Esophagus muscularis mucosa (tissue), 4 donors: ENCODE measurements around the gene NCBP1. TPM values are rescaled to one million over a fixed set of nuclear protein-coding genes. Genes with fewer than 3 reads are reported as not detected.

ENCODE experiments used
- DNase-seq: peaks from one replicate; pipeline ENCODE4 v3.0.0-alpha.2; 2017; ENCODE audit errors: extremely low spot score
- H3K27ac ChIP-seq, 4 donors: fragments of 200-600 bp; sonication (generic); replicated peaks in 1 of 4; 1 replicate in 3 of 4; 2 replicates in 1 of 4; pipeline ENCODE4 v1.5.1; 2016 to 2019; ENCODE audit warnings: mild to moderate bottlenecking in 1 of 4
- H3K27me3 ChIP-seq, 4 donors: fragments of 200-600 bp; sonication (generic); one replicate each; pipeline versions ENCODE4 v1.5.1 to v1.6.0; 2016 to 2019
- H3K36me3 ChIP-seq, 4 donors: fragments of 200-600 bp; sonication (generic); one replicate each; pipeline ENCODE4 v1.5.1; 2016 to 2019
- H3K4me1 ChIP-seq, 4 donors: fragments of 200-600 bp; sonication (generic); one replicate each; pipeline ENCODE4 v1.5.1; 2016 to 2019
- H3K4me3 ChIP-seq, 4 donors: fragments of 200-600 bp; sonication (generic); 1 replicate in 2 of 4; 2 replicates in 2 of 4; pipeline ENCODE4 v1.5.1; 2016 to 2019; ENCODE audit warnings: mild to moderate bottlenecking in 4 of 4, moderate library complexity in 1 of 4
- H3K9me3 ChIP-seq, 4 donors: fragments of 200-600 bp; sonication (generic); 1 replicate in 3 of 4; 2 replicates in 1 of 4; pipeline ENCODE4 v1.5.1; 2016 to 2019
- CTCF ChIP-seq, 3 experiments: fragments of 200-600 bp in 2 of 3; fragments of 450-650 bp in 1 of 3; sonication (generic) in 2 of 3; IDR thresholded peaks; one replicate each; pipeline ENCODE4 v1.5.1; 2017 to 2019; ENCODE audit warnings: antibody characterized with exemption in 3 of 3, mild to moderate bottlenecking in 2 of 3, moderate library complexity in 1 of 3
- EP300 ChIP-seq: sonication (generic); formaldehyde crosslinking; IDR thresholded peaks from one replicate; pipeline ENCODE4 v1.6.1; 2017; ENCODE audit warnings: antibody characterized with exemption
- POLR2A ChIP-seq: fragments of 450-650 bp; IDR thresholded peaks from one replicate; pipeline ENCODE4 v1.6.1; 2017; ENCODE audit warnings: antibody characterized with exemption, moderate library complexity, mild to moderate bottlenecking, low read depth
- POLR2AphosphoS5 ChIP-seq, 2 donors: sonication (generic); formaldehyde crosslinking; IDR thresholded peaks; one replicate each; pipeline ENCODE4 v1.6.1; 2017; ENCODE audit warnings: antibody characterized with exemption in 2 of 2
- WGBS: methylation state at CpG from one replicate; pipeline ENCODE4 v1.1.5; 2018; 5-methylcytosine and 5-hydroxymethylcytosine counted together
- intact Hi-C: fragments of 100-400 bp; cut with DNase I; formaldehyde crosslinking; loops from one replicate; pipeline ENCODE4 v1.15.1; 2023
- total RNA-seq, 4 donors: library from RNA; depleted of rRNA; stranded (reverse); fragments of >200 nt; gene quantifications; one replicate each; pipeline versions ENCODE4 v1.1.0 to v1.2.1, GENCODE V29; 2016

Gene NCBP1
- total RNA-seq, 4 donors from 2014 or later, result 12.0 to 14.8 (median 14.6) TPM

DNA sequence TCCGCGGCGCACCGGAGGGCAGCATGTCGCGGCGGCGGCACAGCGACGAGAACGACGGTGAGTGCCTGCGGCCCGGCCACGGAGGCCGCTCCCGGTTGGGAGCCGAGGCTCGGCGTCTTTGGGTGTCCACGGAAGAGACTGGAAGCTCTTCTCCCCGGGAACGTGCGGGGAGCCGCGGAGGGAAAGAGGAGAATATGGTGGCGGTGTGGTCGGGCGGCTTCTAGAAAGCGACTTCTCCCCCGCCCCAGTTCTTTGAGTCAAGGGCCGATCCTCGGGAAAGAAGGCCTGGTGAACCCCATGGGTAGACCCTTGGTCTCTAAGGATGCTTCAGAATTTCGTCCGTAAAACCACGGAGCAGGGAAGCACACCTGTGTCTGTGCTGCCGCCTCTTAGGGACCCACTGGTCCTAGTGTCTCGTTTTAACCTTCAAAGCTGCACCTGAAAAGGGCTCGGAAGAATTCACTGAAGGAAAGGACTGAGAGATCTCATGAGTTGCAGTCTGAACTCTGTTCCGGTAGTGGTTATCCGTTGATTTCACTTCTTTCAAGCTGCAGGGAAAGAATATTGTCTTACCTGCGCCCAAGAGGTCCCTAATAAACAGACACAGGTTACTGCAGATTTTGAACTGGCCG, 354 bp downstream of the NCBP1 start:
- Histone ChIP-seq H3K4me3 (peak overlapping the region; percentile 72 to 95 (median 88)), H3K4me1 (peaks cover 42 to 72% (median 65%) of the 10 kb centered on the region in 4 donors), H3K36me3 (no peaks in the 10 kb centered on the region), H3K9me3 (no peaks in the 10 kb centered on the region), H3K27me3 (no peaks in the 10 kb centered on the region), H3K27ac (peak overlapping the region; percentile 92 to 98 (median 96))
- TF ChIP-seq POLR2AphosphoS5 (IDR thresholded peaks at IDR 0.05) (no peak), POLR2A (peak; percentile 28)
- under 1% methylated on average over 41 of the region's 43 CpGs for WGBS
- intact Hi-C loops, result no loop called here
- DNase-seq, result no peak

DNA sequence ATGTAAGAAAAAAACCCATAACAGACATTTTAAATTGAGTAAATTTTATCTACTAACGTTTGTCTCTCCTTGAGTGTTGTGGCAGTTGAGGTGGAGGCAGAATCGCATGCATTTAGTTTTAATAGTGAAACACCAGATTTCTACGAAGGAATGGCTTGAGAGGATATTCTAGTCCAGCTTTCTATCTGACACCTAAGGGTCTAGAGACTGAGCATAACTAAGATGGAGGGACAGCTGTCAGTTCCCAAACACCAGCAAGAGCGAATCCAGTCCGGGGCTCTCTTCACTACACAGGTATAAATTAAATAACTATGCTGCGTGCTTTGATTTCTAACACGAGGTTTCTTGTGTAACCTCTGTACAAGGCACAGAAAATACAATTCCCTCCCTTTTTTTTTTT, 1.4 kb downstream of the NCBP1 start:
- TF ChIP-seq EP300, result no peak
- no peak for TF ChIP-seq POLR2A
- no peak for TF ChIP-seq POLR2AphosphoS5 (IDR thresholded peaks at IDR 0.05)
- no peak for TF ChIP-seq CTCF (IDR thresholded peaks at IDR 0.05)
- Histone ChIP-seq H3K4me1 (peaks cover 47 to 68% (median 62%) of the 10 kb centered on the region in 4 donors), H3K4me3 (peak overlapping the region in 2 of 4 donors; percentile 72 to 86), H3K9me3 (no peaks in the 10 kb centered on the region), H3K27me3 (no peaks in the 10 kb centered on the region), H3K36me3 (no peaks in the 10 kb centered on the region), H3K27ac (peak overlapping the region; percentile 92 to 98 (median 96))
- WGBS, result 77% methylated on average over 7 of the region's 7 CpGs
- intact Hi-C loops, result no loop called here
- DNase-seq, result no peak

- no peak overlapping the region for H3K27ac ChIP-seq
- H3K9me3 ChIP-seq, result no peaks in the 10 kb centered on the region
- peaks cover 41 to 56% (median 52%) of the 10 kb centered on the region in 4 donors for H3K4me1 ChIP-seq
- H3K27me3 ChIP-seq, result no peaks in the 10 kb centered on the region
- 87% methylated on average over 3 of the region's 3 CpGs for WGBS
- H3K4me3 ChIP-seq, result no peak overlapping the region
- H3K36me3 ChIP-seq, result peaks cover 0 to 12% (median 4%) of the 10 kb centered on the region in 4 donors
- TF ChIP-seq EP300, result no peak
- no peak for TF ChIP-seq POLR2AphosphoS5 (IDR thresholded peaks at IDR 0.05)
- no peak for TF ChIP-seq CTCF (IDR thresholded peaks at IDR 0.05)
- TF ChIP-seq POLR2A, result no peak
- intact Hi-C loops, result no loop called here
- DNase-seq, result no peak
These were observed 3.3 kb downstream of the NCBP1 start for GRCh38 chr9:97636903-97637302.

- no peak for TF ChIP-seq CTCF (IDR thresholded peaks at IDR 0.05)
- no peak for TF ChIP-seq POLR2AphosphoS5 (IDR thresholded peaks at IDR 0.05)
- no peak for TF ChIP-seq EP300
- TF ChIP-seq POLR2A, result no peak
- peaks cover 2 to 30% (median 14%) of the 10 kb centered on the region in 4 donors for H3K36me3 ChIP-seq
- H3K27me3 ChIP-seq, result no peaks in the 10 kb centered on the region
- H3K4me3 ChIP-seq, result no peak overlapping the region
- no peak overlapping the region for H3K27ac ChIP-seq
- WGBS, result 73% methylated on average over 3 of the region's 3 CpGs
- intact Hi-C loops, result no loop called here
- DNase-seq, result no peak
- no peaks in the 10 kb centered on the region for H3K9me3 ChIP-seq
- H3K4me1 ChIP-seq, result peaks cover 37 to 52% (median 47%) of the 10 kb centered on the region in 4 donors
These were observed 5.0 kb downstream of the NCBP1 start for GRCh38 chr9:97638666-97639065.

- WGBS, result 91% methylated on average over 2 of the region's 2 CpGs
These were observed 6.7 kb downstream of the NCBP1 start for GRCh38 chr9:97640325-97640724.

More at GRCh38 chr9:97640325-97640724, 6.7 kb downstream of the NCBP1 start:
- Histone ChIP-seq H3K27me3 (no peaks in the 10 kb centered on the region), H3K36me3 (peaks cover 4 to 47% (median 22%) of the 10 kb centered on the region in 4 donors), H3K4me3 (no peak overlapping the region), H3K4me1 (peaks cover 27 to 40% (median 35%) of the 10 kb centered on the region in 4 donors), H3K9me3 (no peaks in the 10 kb centered on the region), H3K27ac (no peak overlapping the region)
- intact Hi-C loops, result no loop called here
- no peak for DNase-seq
- no peak for TF ChIP-seq POLR2AphosphoS5 (IDR thresholded peaks at IDR 0.05)
